ENCODE data around the gene GSC. TPM values are rescaled to one million over a fixed set of nuclear protein-coding genes. Genes with fewer than 3 reads are reported as not detected.

GSC gene
- total and polyA plus RNA-seq, 8 donors, result not detected

DNA sequence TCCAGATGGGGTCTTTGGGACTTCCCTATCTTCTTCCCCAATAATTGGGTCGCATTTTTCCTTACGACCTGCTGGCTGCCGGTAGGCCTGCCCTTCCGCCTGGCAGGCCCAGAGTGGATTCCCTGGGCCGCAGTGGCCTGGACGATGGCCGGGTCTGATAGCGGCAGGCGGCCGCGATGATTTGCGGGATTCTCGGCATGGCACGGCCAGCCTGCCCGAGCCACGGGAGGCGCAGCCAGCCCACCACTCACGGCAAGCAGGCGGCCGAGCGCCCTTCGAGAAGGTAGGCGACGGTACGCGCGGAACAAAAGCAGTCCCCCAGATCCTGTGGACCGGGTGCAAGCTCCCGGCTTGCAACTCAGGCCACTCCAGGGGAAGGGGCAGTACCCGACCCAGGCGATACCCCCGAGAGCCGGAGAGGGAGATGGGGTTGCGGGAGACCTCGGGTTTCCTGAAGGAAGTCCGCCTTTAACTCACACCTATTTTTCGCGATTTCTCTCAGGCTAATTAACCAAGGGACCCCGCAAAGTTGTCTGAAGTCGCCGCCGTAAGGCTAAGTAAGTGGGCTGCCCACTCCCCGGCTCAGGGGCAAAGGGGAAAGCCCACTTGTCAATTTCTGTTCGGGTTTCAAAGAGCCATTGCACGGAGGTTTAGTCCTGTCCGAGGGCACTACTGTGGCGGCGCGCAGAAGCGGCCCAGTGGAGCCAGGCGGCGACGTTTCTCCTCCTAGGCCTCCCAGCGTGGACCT lies 1.4 kb upstream of the GSC start:
- DNase-seq (no peak), ATAC-seq (no peak)
- Histone ChIP-seq H3K4me3 (no peak overlapping the region), H3K36me3 (no peaks in the 10 kb centered on the region), H3K9me3 (no peaks in the 10 kb centered on the region), H3K27me3 (peaks cover 100% of the 10 kb centered on the region in 2 donors), H3K4me1 (peaks cover 11 to 21% of the 10 kb centered on the region in 2 donors), H3K27ac (no peak overlapping the region)
- intact Hi-C loops (cut with DNase I), result no loop called here
- TF ChIP-seq, protein P1, sequence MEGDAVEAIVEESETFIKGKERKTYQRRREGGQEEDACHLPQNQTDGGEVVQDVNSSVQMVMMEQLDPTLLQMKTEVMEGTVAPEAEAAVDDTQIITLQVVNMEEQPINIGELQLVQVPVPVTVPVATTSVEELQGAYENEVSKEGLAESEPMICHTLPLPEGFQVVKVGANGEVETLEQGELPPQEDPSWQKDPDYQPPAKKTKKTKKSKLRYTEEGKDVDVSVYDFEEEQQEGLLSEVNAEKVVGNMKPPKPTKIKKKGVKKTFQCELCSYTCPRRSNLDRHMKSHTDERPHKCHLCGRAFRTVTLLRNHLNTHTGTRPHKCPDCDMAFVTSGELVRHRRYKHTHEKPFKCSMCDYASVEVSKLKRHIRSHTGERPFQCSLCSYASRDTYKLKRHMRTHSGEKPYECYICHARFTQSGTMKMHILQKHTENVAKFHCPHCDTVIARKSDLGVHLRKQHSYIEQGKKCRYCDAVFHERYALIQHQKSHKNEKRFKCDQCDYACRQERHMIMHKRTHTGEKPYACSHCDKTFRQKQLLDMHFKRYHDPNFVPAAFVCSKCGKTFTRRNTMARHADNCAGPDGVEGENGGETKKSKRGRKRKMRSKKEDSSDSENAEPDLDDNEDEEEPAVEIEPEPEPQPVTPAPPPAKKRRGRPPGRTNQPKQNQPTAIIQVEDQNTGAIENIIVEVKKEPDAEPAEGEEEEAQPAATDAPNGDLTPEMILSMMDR (IDR thresholded peaks at IDR 0.05), result no peak

DNA sequence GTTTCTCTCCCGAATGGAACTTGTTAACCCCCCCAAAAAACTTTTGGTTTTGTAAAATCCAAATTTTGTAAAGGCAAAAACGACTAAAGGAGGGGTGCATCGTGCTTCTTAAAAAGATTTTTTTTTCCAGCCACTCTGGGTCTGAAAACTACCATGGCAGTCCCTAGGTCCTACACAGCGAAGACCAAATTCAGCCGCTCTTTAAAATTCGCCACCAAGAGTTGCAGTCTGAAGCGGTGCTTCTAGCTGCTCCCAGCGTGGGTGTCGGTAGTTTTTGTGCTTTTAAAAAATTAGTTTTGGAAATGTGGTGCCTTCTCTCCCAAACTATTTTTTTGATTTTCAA lies 873 bp upstream of the GSC start:
- peaks cover 100% of the 10 kb centered on the region in 2 donors for H3K27me3 ChIP-seq
- peaks cover 11 to 21% of the 10 kb centered on the region in 2 donors for H3K4me1 ChIP-seq
- intact Hi-C loops (cut with DNase I), result no loop called here
- H3K4me3 ChIP-seq, result no peak overlapping the region
- no peaks in the 10 kb centered on the region for H3K36me3 ChIP-seq
- no peak for DNase-seq
- TF ChIP-seq, protein P1 (IDR thresholded peaks at IDR 0.05), result no peak
- no peak for ATAC-seq
- H3K27ac ChIP-seq, result no peak overlapping the region
- no peaks in the 10 kb centered on the region for H3K9me3 ChIP-seq

DNA sequence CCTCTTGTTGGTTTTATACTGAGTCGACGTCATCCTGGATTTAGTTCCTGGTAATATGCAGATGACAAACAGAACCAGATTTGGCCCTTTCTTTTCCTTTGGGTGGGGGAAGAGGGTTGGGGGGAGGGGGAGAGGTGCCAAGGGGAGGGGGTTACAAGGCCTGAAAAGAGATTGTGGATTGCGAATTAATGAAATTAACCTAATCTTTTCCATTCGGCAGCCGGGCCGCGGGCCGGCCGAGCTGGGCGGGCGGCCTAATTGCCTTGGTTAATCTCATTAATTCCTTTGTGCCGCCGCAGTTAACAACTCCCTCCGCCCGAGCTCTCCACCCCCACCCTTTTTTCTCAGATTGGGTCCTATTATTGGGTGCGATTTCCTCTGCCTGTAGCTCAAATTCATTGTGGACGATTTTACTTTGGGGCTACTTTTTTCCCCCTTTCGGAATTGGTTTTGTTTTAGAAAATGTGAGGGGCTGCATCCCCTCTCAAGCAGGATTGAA lies 387 bp upstream of the GSC start:
- peak overlapping the region; percentile 28 to 42 for H3K4me3 ChIP-seq
- ATAC-seq, result no peak
- TF ChIP-seq, protein P1 (IDR thresholded peaks at IDR 0.05), result no peak
- H3K27me3 ChIP-seq, result peaks cover 99 to 100% of the 10 kb centered on the region in 2 donors
- no peaks in the 10 kb centered on the region for H3K9me3 ChIP-seq
- no peak overlapping the region for H3K27ac ChIP-seq
- no peaks in the 10 kb centered on the region for H3K36me3 ChIP-seq
- intact Hi-C loops (cut with DNase I), result no loop called here
- peak in 1 of 4 donors; percentile 71 for DNase-seq
- H3K4me1 ChIP-seq, result peaks cover 11 to 21% of the 10 kb centered on the region in 2 donors

DNA sequence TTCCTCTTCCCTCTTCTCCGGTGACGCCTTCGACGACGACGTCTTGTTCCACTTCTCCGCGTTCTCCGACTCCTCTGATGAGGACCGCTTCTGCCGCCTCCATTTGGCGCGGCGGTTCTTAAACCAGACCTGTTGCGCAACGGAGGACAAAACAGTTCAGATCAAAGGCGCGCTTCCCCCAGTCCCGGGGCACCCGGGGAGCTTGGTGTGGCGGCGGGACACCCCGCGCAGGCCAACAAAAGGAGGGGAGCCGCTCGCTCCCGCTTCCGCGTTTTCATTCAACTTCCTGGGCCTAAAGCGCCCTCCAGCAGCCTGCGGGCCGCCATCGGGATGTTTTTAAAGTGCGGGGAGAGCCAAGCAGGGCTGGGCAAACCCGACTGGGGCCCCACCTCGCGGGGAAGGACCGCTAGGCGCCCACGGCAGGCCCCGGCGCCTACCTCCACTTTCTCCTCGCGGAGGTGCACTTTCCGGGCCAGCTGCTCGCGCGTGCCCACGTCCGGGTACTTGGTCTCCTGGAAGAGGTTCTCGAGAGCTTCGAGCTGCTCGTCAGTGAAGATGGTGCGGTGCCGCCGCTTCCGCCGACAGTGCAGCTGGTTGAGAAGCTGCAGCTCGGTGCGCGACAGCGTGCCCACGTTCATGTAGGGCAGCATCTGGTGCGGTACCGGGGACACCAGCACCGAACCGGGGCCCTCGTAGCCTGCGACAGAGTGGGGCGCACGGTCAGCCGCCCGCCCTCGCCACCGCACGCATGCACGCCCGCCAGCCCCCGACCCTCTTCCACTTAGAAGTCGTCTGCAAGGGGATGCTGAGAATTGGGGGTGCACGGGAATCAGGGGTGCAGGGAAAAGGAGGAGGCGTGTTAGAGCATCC lies 1.2 kb downstream of the GSC start:
- TF ChIP-seq, protein P1 (IDR thresholded peaks at IDR 0.05), result no peak
- Histone ChIP-seq H3K9me3 (no peaks in the 10 kb centered on the region), H3K4me1 (peaks cover 11 to 21% of the 10 kb centered on the region in 2 donors), H3K27me3 (peaks cover 98 to 100% of the 10 kb centered on the region in 2 donors), H3K27ac (no peak overlapping the region), H3K36me3 (no peaks in the 10 kb centered on the region), H3K4me3 (peak overlapping the region; percentile 3 to 42)
- DNase-seq (peak in 1 of 4 donors; percentile 79), ATAC-seq (no peak)
- intact Hi-C loops (cut with DNase I), result no loop called here

DNA sequence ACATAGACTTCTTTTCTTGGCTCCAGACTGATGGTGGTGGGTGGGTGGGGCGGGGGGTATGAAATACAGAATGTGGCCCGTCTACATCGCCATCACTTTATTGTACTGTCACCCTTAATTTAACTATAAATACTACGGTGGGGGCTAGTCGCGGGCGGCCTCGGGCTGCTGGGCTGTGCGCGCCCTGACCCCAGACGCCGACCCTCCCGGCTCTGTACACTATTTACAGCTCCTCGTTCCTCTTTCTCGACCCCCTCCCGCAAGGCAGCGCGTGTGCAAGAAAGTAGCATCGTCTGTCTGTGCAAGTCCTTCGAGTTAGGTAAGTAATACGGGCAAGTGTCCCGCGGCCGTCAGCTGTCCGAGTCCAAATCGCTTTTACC lies 1.8 kb downstream of the GSC start:
- no peaks in the 10 kb centered on the region for H3K36me3 ChIP-seq
- peaks cover 96 to 100% of the 10 kb centered on the region in 2 donors for H3K27me3 ChIP-seq

More for the DNA sequence above, 1.8 kb downstream of the GSC start:
- H3K27ac ChIP-seq, result no peak overlapping the region
- no peaks in the 10 kb centered on the region for H3K9me3 ChIP-seq
- no peak for ATAC-seq
- DNase-seq, result no peak
- H3K4me1 ChIP-seq, result peaks cover 11 to 21% of the 10 kb centered on the region in 2 donors
- peak overlapping the region in 1 of 2 donors; percentile 42 for H3K4me3 ChIP-seq
- intact Hi-C loops (cut with DNase I), result no loop called here
- TF ChIP-seq, protein P1 (IDR thresholded peaks at IDR 0.05), result no peak

All from left lung (tissue), 10 donors.